COLO829 (cell line): ENCODE results near the gene THRB.

Source experiments
- DNase-seq: peaks from one replicate; pipeline ENCODE4 v3.0.0; 2012; ENCODE audit warnings: low spot score

THRB gene

DNA sequence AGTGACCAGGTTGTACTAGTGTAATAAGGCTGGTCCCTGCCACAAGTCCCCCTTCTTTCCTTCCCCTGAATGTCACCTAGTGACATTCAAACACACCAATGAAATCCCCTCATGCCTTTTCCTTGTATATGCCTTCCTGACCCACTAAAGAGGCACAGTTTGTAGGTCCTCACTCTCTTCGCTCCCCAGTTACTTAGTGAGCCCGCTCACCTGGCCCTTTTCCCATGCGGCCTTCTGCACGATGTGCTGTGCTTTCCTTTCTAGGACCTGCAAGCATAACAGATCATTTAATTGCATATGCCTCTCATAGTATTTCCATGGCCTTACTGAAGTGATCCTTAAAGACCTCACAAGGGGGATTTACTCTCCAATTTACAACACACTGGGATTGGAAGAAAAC is 146.3 kb downstream of the THRB start:
- no peak for DNase-seq

DNA sequence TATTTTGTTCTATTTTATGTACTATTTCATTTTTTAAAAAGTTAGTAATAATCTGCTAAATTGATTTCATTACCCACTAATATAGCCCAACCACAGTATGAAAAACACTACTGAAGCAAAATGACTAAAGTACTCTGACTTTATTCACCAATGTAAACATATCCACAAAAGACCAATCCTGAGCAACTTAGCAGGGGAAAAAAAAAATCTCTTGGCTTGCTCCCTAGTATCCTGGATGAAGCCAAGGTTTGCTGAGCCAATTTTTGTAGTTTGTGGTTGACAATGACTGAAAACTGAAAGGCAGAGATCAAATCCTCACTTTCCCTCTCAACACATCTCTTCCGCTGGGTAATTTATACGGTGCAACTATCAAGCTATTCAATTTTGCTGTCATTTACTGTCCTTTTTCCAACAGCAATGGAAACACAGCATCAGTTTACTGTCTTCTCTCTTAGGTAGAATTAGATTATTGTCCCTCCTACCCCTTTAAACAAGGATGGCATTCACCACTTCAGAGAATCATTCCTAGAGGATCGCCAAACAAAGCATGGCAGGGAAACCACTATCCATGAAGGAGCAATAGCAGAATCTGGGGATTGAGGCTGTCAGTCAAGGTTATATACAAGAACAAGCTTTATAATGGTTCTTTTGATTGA is 149.7 kb downstream of the THRB start:
- peak; percentile 58 for DNase-seq

DNA sequence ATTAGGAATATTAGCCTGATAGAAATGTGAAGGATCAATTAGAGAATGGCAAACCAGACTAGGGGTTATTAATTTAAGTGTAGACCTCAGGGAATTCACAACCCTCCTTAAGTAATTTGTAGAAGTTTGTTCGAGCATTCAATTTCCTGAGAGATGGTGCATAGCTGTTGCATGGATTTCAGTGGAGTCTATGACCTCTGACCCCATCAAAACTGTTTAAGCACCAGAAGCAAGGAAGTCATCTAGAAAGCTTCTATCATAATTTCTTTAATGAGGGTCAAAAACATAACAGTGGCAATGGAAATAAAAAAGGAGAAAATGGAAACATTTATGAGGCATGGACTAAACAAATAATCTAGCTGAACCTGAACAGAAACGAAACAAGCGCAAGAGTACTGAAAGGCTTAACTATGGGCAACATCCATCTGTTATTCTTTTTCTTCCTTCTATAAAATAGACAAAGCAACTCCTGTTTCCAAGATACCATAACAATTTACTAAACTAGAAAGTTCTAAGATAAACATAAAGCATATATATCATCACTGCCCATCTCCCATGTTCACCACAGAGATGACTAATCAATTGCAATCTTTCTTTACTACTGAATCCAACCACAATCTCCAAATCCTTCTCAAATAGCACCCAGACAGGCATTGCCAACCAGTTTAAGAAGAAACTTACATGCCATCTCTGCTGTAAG is 151.4 kb downstream of the THRB start:
- DNase-seq = peak; percentile 62

DNA sequence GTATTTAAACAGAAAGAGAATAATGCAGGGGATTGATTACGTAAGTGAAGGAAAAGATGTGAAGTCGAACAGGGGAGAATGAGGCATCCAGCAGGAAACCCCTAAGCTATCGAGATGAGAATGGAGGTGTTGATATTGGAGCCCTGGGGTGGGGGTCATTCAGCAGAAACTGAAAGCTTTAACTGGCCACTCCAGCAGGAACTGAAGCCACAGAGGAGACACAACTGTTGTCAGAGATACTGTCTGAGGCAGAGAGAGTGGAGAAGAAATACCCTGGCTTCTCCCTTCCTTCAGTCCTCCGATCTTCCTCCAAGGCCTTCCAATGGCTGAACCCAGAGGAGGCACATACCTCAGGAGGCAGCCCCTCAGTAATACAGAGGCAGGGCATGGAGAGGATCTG is 152.4 kb downstream of the THRB start:
- DNase-seq = no peak

DNA sequence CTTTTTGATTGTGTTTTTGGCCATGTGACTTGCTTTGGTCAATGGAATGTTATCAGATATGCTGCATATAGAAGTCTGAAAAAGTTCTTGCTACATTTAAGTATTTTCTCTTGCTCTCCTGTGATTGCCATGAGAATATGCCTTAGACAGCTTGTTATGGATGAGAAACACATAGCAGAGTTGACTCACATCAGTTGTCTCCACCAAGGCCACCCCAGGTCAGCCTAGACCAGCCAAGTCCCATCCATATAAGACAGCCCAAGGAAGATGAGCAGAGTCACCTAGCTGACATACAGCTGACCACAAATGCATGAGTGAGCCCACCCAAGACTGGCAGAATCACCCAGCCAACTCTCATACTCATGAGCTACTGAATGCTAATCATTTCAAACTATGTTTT is 153.0 kb downstream of the THRB start:
- no peak for DNase-seq

DNA sequence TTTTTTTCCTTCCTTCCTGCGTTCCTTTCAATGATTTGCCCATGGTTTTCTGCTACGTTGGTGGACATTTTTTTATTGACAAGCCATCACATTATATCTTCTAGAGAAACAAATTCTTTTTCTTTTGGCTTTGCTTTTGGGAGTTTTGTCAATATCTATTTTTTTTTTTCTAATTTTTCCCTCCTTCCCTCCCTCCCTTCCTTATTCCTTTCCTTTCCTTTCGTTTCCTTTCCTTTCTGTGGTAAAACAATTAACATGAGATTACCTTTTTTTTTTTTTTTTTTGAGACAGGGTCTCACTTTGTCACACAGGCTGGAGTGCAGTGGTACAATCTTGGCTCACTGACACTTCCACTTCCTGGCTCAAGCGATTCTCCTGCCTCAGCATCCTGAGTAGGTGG is 153.7 kb downstream of the THRB start:
- no peak for DNase-seq

DNA sequence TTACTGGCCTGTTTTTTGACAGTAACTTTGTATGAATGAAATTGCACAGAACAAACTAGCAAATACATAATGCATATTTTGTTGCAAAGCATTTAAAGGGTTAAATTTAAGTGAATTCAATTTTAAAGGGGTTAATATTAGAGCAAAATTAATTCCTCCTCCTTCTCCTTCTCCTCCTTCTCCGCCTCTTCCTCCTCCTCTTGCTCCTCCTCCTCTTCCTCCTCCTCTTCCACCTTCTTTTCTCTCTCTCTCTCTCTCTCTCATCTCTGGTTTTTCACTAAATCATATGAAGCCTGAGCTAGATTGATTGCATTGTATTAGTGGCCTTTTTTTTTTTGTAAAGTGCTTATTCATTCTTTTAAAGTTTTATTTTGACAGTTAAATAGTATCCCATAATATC is 154.5 kb downstream of the THRB start:
- DNase-seq = no peak

DNA sequence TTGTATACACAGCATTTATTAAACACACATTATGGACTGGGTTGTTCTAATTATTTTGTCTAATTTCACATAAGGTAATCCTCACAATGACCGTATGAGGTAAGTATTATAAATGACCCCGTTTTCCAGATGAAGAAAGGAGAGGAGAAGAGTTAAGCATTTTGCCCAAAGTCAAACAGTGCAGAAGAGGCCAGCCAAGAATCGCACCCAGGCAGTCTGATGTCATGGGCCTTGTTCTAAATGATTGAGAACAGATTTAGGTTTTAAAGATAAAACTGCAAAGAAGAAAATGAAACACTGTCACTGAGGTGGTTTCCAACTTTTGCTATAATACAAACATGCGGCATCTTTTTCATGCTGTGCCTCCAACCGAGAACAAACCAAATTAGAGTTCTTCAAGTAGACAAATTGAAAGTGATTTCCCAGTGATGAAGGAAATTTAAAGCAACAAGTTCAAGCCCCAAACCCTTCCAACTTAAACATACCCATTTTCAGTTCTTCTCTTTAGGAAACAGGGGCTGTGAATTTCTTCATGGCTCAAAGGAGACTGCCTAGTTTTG is 155.3 kb downstream of the THRB start:
- DNase-seq = no peak

DNA sequence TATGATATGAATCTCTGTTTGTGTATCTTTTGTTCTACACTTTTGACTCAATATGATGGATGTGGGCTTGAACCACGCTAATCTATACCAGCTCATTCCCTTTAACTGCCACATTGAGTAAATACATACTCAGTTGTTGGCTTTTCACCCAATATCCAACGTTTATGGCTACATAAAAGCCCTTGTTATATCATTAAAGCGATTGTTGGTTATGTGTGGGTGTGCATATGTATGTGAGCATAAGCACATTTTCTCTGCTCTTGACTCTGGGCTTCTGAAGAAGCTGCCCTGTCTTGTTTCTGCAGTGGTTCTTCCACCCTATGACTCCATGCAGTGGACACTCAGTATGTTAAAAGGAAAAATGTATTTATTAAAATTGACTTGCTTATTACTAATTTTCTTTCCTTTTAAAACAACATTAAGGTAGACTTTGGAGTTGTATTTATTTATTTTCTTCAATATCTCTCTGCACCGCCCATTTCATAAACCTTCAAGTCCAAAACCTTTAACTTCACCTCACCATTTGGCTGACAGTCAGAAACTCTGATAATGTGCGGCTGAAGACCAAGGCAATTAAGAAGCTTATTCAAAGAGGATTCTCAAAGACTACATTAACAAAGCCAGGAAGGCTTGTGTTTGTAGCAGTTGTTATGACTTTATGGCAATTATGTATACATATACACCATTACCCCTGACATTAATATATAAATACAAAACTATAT is 156.1 kb downstream of the THRB start:
- DNase-seq = peak; percentile 10

DNA sequence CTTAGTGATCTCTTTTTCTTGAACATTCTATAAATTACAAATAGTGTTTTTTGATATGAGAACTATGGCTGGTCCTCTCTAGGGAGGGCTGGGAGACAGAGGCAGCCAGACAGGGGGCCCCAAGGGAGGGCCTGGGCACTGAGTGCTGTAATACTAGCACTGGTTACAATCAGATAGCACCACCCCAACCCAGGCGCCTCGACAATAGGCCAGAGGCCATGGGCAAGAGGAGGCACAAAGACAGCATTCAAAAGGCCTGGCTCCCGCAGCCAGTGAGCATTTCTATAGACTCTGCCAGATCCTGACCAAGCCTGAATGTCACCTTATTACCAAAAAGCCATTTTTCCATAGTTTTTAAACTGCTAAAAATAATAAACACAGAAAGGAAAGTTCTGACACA is 158.5 kb downstream of the THRB start:
- DNase-seq = peak; percentile 16

DNA sequence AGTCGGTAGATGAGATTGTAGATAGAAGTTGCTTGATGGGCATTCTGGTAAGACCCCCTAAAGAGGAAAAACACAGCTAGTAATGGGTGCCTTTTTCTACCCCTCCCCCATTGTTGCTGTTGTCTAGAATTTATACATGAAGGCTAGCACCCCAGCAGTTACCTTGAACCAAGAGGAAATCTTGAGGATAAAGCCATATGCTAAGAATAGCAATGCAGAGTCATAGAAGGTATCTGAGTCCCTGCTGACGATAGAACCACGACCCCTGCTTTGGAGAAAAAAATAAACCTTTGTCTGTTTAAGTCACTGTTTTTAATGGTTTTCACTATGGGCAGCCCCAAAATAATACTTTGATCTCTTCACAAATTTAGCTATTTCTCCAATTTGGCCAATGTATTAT is 162.6 kb downstream of the THRB start:
- DNase-seq = no peak

DNA sequence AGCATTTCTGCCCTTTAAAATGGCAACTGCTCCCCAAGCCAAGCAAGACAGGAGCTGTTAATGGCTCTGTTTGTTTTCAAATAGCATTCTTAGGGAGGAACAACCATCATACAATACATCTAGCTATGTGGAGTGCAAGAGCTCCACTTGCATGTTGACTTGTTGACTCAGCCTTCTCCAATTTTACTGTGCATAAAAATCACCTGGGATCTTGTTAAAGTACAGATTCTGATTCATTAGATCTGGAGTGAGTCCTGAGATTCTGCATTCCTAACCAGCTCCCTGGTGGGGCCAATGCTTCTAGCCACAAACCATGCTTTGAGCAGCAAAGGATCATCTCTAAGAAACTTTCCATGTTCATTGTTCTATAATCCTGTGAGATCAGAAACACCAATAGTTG is 171.4 kb downstream of the THRB start:
- no peak for DNase-seq

DNA sequence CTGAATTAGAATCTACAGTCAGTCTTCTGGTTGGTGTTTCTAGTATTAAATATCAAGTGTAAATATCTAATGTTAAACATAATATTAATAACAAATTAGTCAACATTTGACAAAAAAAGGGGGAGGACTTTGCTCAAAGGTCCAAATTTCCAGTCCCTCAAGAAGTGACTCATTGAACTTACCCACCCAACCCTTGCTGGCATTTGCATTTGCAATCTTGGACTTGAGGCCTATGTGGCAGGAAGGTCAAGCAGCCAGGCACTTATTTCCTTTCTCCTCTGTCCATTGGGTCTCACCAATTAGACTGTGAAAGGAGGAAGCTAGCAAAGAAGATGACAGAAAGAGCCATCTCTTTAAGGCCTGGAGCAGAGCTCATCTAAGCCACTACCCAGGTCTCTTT is 174.0 kb downstream of the THRB start:
- no peak for DNase-seq

DNA sequence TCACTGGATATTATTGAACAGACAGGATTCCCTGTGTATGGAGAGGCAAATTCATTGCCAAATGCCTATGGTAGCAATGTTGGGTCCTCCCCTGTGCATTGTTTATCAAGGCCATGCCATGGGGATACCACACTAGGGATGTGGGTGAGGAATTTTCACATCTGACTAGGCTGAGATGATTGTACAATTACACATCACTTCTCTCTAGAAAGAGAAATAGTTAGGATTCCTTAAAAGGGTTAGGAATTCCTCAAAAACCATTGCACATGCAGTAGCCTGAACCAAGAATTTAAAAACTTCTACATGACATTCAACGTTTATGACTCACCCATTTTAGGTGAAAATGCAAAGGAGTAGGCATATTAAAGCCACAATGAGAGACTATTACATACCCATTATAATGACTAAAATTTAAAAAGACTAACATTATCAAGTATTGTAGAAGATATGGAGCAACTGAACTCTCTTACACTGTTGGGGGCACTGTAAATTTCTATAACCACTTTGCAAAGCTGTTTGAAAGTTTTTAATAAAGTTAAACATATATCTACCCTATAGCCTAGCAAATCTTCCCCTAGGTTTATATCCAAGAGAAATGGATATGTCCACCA is 175.9 kb downstream of the THRB start:
- no peak for DNase-seq

DNA sequence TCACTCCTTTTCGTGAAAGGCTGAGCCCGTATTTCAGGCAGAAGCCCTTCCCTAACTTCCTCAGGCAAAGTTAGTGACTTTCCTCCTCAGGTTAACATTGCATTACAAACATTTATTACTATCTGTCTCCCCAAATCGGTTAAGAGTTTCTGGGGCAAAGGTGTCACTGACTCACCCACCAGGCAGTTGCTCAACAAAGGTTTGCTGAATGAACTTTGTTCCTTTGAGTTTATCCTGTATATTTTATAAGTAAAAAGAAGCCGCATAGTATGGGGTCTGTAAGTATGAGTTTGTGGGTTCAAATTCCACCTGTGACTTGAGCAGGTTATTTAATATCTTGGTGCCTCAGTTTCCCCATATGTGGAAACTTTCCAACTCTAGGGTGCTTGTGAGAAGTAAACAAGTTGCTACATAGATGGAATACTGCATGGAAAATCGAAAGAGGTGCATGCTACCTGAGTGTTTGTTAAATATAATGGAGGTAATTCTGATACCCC is 177.7 kb downstream of the THRB start:
- no peak for DNase-seq

DNA sequence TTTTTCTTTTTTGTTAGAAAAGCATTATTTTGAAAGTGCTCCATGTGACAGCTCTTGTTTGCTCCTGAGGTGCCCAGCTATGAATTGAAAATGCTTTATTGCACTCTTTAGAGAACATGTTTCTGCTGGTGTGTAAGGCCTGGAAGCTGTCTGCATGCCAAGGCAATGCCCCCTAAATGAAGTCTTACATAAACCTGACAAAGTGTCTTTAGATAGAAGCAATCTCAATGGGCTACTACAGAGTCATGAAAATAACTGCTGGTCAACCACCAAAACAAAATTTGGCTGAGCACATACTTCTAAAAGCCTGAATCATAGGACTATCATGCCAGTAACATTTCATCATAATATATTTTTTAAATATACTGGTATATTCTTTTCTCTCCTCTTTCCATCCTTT is 178.7 kb downstream of the THRB start:
- DNase-seq = no peak

DNA sequence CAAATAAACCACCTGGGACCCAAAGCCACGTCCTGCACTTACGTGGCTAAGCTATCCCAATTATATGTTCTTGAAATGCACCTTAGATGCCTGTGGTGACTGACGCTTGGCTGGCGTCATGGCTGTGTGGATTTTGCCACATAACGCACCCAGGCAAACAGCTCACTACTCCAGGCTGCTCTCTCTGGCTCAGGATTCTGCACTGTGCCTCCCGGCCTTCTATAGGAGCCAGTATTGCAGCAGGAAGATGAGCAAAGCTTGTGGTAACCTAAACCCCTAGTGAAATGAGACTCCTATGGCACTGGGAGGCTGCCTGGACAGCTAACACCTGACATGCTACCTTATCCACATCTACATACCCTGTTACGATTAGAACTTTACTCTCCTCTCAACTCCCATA is 179.3 kb downstream of the THRB start:
- no peak for DNase-seq

DNA sequence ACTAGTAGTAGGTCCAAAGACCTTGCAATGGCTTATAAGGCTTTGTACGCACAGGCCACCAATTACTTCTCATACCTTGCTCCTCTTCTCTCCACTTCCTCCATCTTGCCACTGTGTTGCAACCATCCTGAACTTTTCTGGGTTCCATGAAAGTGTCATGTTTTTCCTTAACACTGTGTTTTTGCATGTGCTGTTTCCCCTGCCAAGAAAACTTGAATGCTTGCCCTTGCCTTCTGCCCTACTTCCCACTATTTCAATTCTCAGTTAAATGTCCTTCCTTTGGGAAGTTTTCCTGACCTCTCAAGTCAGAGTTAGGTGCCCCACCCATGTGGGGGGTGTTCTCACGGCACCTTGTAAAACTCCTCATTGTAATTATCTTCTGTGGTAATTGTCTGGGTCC is 182.8 kb downstream of the THRB start:
- no peak for DNase-seq

DNA sequence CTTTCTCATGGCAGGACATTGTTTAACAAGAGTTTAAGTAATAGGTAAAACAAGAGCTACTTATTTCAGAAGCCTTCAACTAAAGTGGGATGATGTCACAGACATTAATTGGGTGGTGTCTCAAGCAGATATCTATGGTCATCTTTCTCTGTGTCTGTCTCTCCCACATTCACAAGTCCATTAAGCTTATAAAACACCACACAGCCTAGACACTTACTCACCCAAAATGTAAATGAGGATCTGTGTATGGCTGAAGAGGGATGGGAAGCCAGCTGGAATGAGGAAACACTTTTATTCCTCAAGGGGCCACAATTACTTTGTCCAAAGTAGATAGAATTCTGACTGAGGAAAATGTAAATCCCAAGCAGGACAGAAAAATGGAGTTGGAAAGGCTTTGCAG is 183.8 kb downstream of the THRB start:
- DNase-seq = no peak

DNA sequence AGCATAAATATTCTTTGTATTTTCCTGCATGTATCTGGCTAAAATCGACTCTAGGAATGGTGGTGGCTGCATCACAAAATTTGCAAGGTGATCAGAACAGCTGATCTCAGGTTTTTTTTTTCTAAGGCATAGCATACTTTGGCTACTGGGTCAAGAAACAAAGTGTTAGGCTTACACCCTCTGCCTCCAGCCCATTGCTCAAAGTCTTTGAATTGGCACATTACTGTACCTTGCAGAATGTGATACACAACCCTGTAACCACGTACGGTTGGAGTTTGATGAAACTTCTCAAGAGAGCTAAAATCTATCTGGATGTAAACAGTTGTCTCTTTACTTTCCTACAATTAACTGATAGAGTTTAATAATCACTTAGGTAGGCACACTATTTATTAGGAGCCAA is 188.1 kb downstream of the THRB start:
- no peak for DNase-seq

DNA sequence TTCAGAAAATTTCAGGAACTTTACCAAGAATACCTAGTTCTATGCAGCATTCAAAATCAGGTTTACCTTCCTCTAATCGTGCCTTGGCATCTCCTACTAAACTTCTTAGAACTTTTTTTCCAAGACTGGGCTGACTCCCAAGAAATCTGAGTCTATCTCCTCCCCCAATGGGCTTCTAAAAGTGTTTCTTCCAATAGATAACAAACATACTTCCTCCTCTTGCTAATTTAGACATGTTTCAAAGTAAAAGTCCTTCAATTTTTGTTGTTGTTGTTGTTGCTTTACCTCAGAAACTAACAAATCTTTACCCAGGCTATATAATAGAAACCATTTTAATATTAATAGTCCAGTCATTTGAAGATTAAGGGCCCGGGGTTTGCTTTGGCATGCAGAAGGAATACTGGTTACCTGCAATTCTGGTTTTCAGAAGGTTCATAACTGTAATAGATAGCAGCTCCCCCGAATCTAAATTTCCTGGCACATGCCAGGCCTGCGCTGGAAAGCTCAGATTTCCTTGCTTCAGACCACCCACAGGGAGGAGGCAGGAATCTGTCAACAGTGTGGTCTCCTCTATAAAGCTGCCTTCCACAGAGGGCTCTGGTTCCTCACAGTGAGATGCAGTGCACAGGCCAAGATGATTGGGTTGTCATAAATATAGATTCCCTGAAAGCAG is 188.7 kb downstream of the THRB start:
- DNase-seq = no peak
